ENCODE measurements around the gene KANK4. TPM values are rescaled to one million over a fixed set of nuclear protein-coding genes. Genes with fewer than 3 reads are reported as not detected.

Gene KANK4
- total and polyA plus RNA-seq, 2 of the 8 experiments (the other 6 are each of a cell fraction or from before 2014, with no cell fraction given) = 0.22 to 0.26 TPM

DNA sequence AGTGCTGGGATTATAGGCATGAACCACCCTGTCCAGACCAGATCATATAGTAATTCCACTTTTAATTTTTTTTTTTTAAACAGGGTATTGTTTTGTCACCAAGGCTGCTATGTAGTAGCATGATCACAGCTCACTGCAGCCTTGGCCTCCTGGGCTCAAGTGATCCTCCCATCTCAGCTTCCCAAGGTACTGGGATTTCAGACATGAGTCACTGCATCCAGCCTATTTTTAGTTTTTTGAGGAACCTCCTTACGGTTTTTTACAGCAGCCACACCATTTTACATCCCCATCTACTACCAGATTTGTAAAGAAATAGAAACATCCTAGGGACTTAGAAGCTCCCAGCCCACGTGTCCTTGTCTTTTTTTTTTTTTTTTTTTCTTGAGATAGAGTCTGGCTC, 100.6 kb downstream of the KANK4 start:
- WGBS, 2 experiments (ENCODE audit: extremely low coverage in 1 of 2, insufficient coverage in 1 of 2, insufficient read length in 1 of 2, insufficient replicate concordance in 2 of 2, low coverage in 1 of 2, low lambda C conversion rate in 2 of 2, missing lambda C conversion rate in 1 of 2) = 90% methylated on average over 2 of the region's 2 CpGs; no CpG with 5 or more reads in 1 of the 2 experiments
- H2BK15ac ChIP-seq (ENCODE audit: low read length) = no peak overlapping the region
- no peak overlapping the region for H2BK5ac ChIP-seq (ENCODE audit: low read depth, low read length)
- peaks cover 0 to 18% of the 10 kb centered on the region in 2 experiments; a peak in 2 of 4 replicates for H3K79me2 ChIP-seq (ENCODE audit: control insufficient read depth in 1 of 2, insufficient read depth in 2 of 2, low read length in 2 of 2)
- DNase-seq (ENCODE audit: low read depth in 1 of 2, low spot score in 2 of 2) (no peak), FAIRE-seq (no peak)
- no peak overlapping the region for H3K4me2 ChIP-seq (ENCODE audit: insufficient read depth in 1 of 2, low read depth in 2 of 2, low read length in 2 of 2)
- H2BK20ac ChIP-seq (ENCODE audit: low read length) = no peak overlapping the region
- no peak overlapping the region for H3K14ac ChIP-seq (ENCODE audit: insufficient read length)
- no peak overlapping the region for H4K8ac ChIP-seq (ENCODE audit: extremely low read depth, insufficient read depth, low read length)
- no peaks in the 10 kb centered on the region for H3K4me1 ChIP-seq (replicated peaks in 1 of 4; ENCODE audit: control insufficient read depth in 3 of 4, insufficient read depth in 4 of 4, low read length in 3 of 4)
- H4K91ac ChIP-seq (replicated peaks; ENCODE audit: insufficient read length, low read length) = no peak overlapping the region
- H3K36me3 ChIP-seq (ENCODE audit: control insufficient read depth in 2 of 4, insufficient read depth in 4 of 4, low read length in 3 of 4) = peaks cover 0 to 22% (median 5%) of the 10 kb centered on the region in 4 experiments; a peak in 6 of 8 replicates
- H3K23me2 ChIP-seq (ENCODE audit: low read depth, low read length) = no peaks in the 10 kb centered on the region
- no peak overlapping the region for H2BK120ac ChIP-seq (replicated peaks; ENCODE audit: low read depth, low read length)
- H3K27me3 ChIP-seq (replicated peaks in 1 of 4; ENCODE audit: control insufficient read depth in 3 of 4, extremely low read depth in 1 of 4, insufficient read depth in 3 of 4, low read length in 3 of 4) = no peaks in the 10 kb centered on the region
- POLR2A ChIA-PET (ENCODE audit: partially characterized antibody) = interaction anchor here (1.5 to 4.6 kb wide), 5 partner anchors 10 to 43 kb away, joined by 5 to 28 read pairs (median 9); no protein-coding TSS in a partner anchor
- H4K5ac ChIP-seq (ENCODE audit: insufficient read length, low read depth, low read length) = no peak overlapping the region
- H3K18ac ChIP-seq (ENCODE audit: extremely low read depth, low read length) = no peak overlapping the region
- H2BK12ac ChIP-seq (ENCODE audit: low read depth, low read length) = no peak overlapping the region
- H3K4me3 ChIP-seq (ENCODE audit: extremely low read depth in 1 of 4, insufficient read depth in 2 of 4, low read depth in 3 of 4, low read length in 4 of 4) = no peak overlapping the region
- H3K4ac ChIP-seq (replicated peaks; ENCODE audit: insufficient read length, low read depth, low read length) = no peak overlapping the region
- H3K27ac ChIP-seq (ENCODE audit: low read depth, low read length) = no peak overlapping the region
- peaks cover 3% of the 10 kb centered on the region; the same call in 1 of the 2 replicates for H3K79me1 ChIP-seq (ENCODE audit: low read depth, low read length)
- no peak overlapping the region for H3K9ac ChIP-seq (replicated peaks in 1 of 4; ENCODE audit: extremely low read depth in 1 of 4, low read depth in 3 of 4, low read length in 3 of 4)
- H2AFZ ChIP-seq (ENCODE audit: low read length) = no peak overlapping the region
- H2AK5ac ChIP-seq (ENCODE audit: low read depth, low read length) = no peak overlapping the region
- no peak overlapping the region for H3K56ac ChIP-seq (replicated peaks; ENCODE audit: insufficient read length, low read depth, low read length)
- no peak overlapping the region for H3K23ac ChIP-seq (ENCODE audit: insufficient read length)
- CTCF ChIA-PET (ENCODE audit: partially characterized antibody) = interaction anchor here (0.6 to 1.6 kb wide), 3 partner anchors 43 to 448 kb away, joined by 3 to 5 read pairs (median 4); no protein-coding TSS in a partner anchor
- peaks cover 0 to 5% of the 10 kb centered on the region in 2 experiments for H4K20me1 ChIP-seq (replicated peaks in 1 of 2; ENCODE audit: control insufficient read depth in 1 of 2, insufficient read depth in 2 of 2, low read length in 2 of 2)
- no peaks in the 10 kb centered on the region; a peak in 1 of 4 replicates for H3K9me3 ChIP-seq (ENCODE audit: insufficient read depth in 2 of 2, low read depth in 1 of 2, low read length in 1 of 2)
- TF ChIP-seq BRCA1 (IDR thresholded peaks at IDR 0.05; ENCODE audit: low read depth, low read length) (no peak), JUN (IDR thresholded peaks at IDR 0.05; ENCODE audit: low read depth, low read length) (no peak), CTBP2 (IDR thresholded peaks at IDR 0.05; ENCODE audit: borderline replicate concordance, insufficient read depth, insufficient read length, low read length) (no peak), RBBP5 (IDR thresholded peaks at IDR 0.05; ENCODE audit: borderline replicate concordance, low read depth, low read length) (no peak), SP1 (IDR thresholded peaks at IDR 0.05; ENCODE audit: low read depth, low read length) (no peak), MAFK (IDR thresholded peaks at IDR 0.05; ENCODE audit: low read depth, low read length) (no peak)
- TF ChIP-seq, protein P1, sequence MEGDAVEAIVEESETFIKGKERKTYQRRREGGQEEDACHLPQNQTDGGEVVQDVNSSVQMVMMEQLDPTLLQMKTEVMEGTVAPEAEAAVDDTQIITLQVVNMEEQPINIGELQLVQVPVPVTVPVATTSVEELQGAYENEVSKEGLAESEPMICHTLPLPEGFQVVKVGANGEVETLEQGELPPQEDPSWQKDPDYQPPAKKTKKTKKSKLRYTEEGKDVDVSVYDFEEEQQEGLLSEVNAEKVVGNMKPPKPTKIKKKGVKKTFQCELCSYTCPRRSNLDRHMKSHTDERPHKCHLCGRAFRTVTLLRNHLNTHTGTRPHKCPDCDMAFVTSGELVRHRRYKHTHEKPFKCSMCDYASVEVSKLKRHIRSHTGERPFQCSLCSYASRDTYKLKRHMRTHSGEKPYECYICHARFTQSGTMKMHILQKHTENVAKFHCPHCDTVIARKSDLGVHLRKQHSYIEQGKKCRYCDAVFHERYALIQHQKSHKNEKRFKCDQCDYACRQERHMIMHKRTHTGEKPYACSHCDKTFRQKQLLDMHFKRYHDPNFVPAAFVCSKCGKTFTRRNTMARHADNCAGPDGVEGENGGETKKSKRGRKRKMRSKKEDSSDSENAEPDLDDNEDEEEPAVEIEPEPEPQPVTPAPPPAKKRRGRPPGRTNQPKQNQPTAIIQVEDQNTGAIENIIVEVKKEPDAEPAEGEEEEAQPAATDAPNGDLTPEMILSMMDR (IDR thresholded peaks at IDR 0.05; ENCODE audit: control extremely low read depth in 1 of 3, insufficient read depth in 1 of 3, low read depth in 1 of 3, low read length in 3 of 3) = no peak

All from H1 (cell line).